Epithelial cell of esophagus (primary cell): Measurements from ENCODE around the gene MAIP1.

Experiments used
- DNase-seq: peaks from one replicate; pipeline ENCODE4 v3.0.0; 2010; ENCODE audit warnings: low read depth
- H3K4me3 ChIP-seq: 2 replicates; pipeline ENCODE4 v1.5.1; 2011; ENCODE audit warnings: mild to moderate bottlenecking, low read length, control low read depth
- CTCF ChIP-seq: IDR thresholded peaks from 2 replicates; pipeline ENCODE4 v1.5.1; 2011; ENCODE audit warnings: low read depth, mild to moderate bottlenecking, low read length, control low read depth, inconsistent platforms; ENCODE audit not compliant: insufficient read depth; ENCODE audit errors: missing control alignments

Gene MAIP1

GRCh38 chr2:199929262-199929661, 26.1 kb upstream of the MAIP1 start:
- no peak for DNase-seq
- TF ChIP-seq CTCF, result no peak
- H3K4me3 ChIP-seq, result no peak overlapping the region

GRCh38 chr2:199932312-199932855, 23.0 kb upstream of the MAIP1 start:
- TF ChIP-seq CTCF, result no peak
- no peak for DNase-seq
- H3K4me3 ChIP-seq, result no peak overlapping the region

GRCh38 chr2:199933466-199933865, 21.9 kb upstream of the MAIP1 start:
- DNase-seq, result no peak
- TF ChIP-seq CTCF, result no peak
- H3K4me3 ChIP-seq, result no peak overlapping the region

- H3K4me3 ChIP-seq, result no peak overlapping the region
- no peak for TF ChIP-seq CTCF
- no peak for DNase-seq
These were observed 18.8 kb upstream of the MAIP1 start for GRCh38 chr2:199936554-199936953.

- TF ChIP-seq CTCF, result peak; percentile 18
- DNase-seq, result peak; percentile 24
- no peak overlapping the region for H3K4me3 ChIP-seq
These were observed 15.0 kb upstream of the MAIP1 start for GRCh38 chr2:199940373-199940772.

GRCh38 chr2:199943373-199943772, 12.0 kb upstream of the MAIP1 start:
- no peak for DNase-seq
- TF ChIP-seq CTCF, result no peak
- H3K4me3 ChIP-seq, result no peak overlapping the region

- no peak for DNase-seq
- TF ChIP-seq CTCF, result no peak
These were observed 9.2 kb upstream of the MAIP1 start for GRCh38 chr2:199946196-199946595.

More at GRCh38 chr2:199946196-199946595, 9.2 kb upstream of the MAIP1 start:
- H3K4me3 ChIP-seq, result no peak overlapping the region
